ENCODE results near the gene AP3S1.

- TF ChIP-seq CTCF (IDR thresholded peaks at IDR 0.05) = no peak
- TF ChIP-seq POLR2A (IDR thresholded peaks at IDR 0.05) = no peak
Measured at GRCh38 chr5:115829913-115830312, 11.8 kb upstream of the AP3S1 start.

Data from uterus (tissue), 2 donors.